Skeletal muscle satellite cell (primary cell): ENCODE data around the gene TRPM7.

Experiments used
- H3K27me3 ChIP-seq: 2 replicates; pipeline ENCODE4 v1.7.0; 2013; ENCODE audit warnings: low read length; ENCODE audit not compliant: control insufficient read depth, insufficient read depth
- H3K36me3 ChIP-seq: 2 replicates; pipeline ENCODE4 v1.7.0; 2013; ENCODE audit warnings: mild to moderate bottlenecking, control low read depth, low read length; ENCODE audit not compliant: insufficient read depth
- H3K4me1 ChIP-seq: 2 replicates; pipeline ENCODE4 v1.7.0; 2013; ENCODE audit warnings: low read length; ENCODE audit not compliant: control insufficient read depth, insufficient read depth
- H3K4me2 ChIP-seq: 2 replicates; pipeline ENCODE4 v1.7.0; 2013; ENCODE audit warnings: mild to moderate bottlenecking, low read length
- H3K4me3 ChIP-seq: 2 replicates; pipeline ENCODE4 v1.7.0; 2013; ENCODE audit warnings: low read length
- H3K9ac ChIP-seq: 2 replicates; pipeline ENCODE4 v1.7.0; 2013; ENCODE audit warnings: mild to moderate bottlenecking, low read depth, low read length, moderate library complexity
- H3K9me3 ChIP-seq: replicated peaks from 2 replicates; pipeline ENCODE4 v1.7.0; 2013; ENCODE audit warnings: mild to moderate bottlenecking, control low read depth, low read length

The TRPM7 gene

GRCh38 chr15:50687302-50687902 lies 805 bp upstream of the TRPM7 start:
- peak overlapping the region; percentile 82 for H3K4me3 ChIP-seq
- H3K9me3 ChIP-seq = no peaks in the 10 kb centered on the region
- peaks cover 24% of the 10 kb centered on the region for H3K4me1 ChIP-seq
- H3K27me3 ChIP-seq = no peaks in the 10 kb centered on the region
- H3K9ac ChIP-seq = peak overlapping the region; percentile 92
- peak overlapping the region; percentile 89 for H3K4me2 ChIP-seq
- no peaks in the 10 kb centered on the region for H3K36me3 ChIP-seq

GRCh38 chr15:50685976-50686468 lies 575 bp downstream of the TRPM7 start:
- H3K9me3 ChIP-seq = no peaks in the 10 kb centered on the region
- no peaks in the 10 kb centered on the region for H3K27me3 ChIP-seq
- peak overlapping the region; percentile 89 for H3K4me2 ChIP-seq
- peak overlapping the region; percentile 82 for H3K4me3 ChIP-seq
- H3K4me1 ChIP-seq = peaks cover 24% of the 10 kb centered on the region
- peaks cover 8% of the 10 kb centered on the region for H3K36me3 ChIP-seq
- H3K9ac ChIP-seq = peak overlapping the region; percentile 92

GRCh38 chr15:50685191-50685975 lies 1.2 kb downstream of the TRPM7 start:
- Histone ChIP-seq H3K4me3 (peak overlapping the region; percentile 82), H3K9me3 (no peaks in the 10 kb centered on the region), H3K4me2 (peak overlapping the region; percentile 89), H3K36me3 (peaks cover 8% of the 10 kb centered on the region), H3K4me1 (peaks cover 24% of the 10 kb centered on the region), H3K9ac (peak overlapping the region; percentile 92), H3K27me3 (no peaks in the 10 kb centered on the region)

- H3K4me1 ChIP-seq = peaks cover 22% of the 10 kb centered on the region
- no peaks in the 10 kb centered on the region for H3K9me3 ChIP-seq
- no peaks in the 10 kb centered on the region for H3K27me3 ChIP-seq
- H3K9ac ChIP-seq = no peak overlapping the region
- H3K4me2 ChIP-seq = no peak overlapping the region
- no peak overlapping the region for H3K4me3 ChIP-seq
- peaks cover 8% of the 10 kb centered on the region for H3K36me3 ChIP-seq
Measured at GRCh38 chr15:50681467-50681866, 5.1 kb downstream of the TRPM7 start.

GRCh38 chr15:50676799-50677483 lies 9.7 kb downstream of the TRPM7 start:
- no peaks in the 10 kb centered on the region for H3K27me3 ChIP-seq
- H3K9ac ChIP-seq = peak overlapping the region; percentile 65
- no peaks in the 10 kb centered on the region for H3K9me3 ChIP-seq
- peaks cover 8% of the 10 kb centered on the region for H3K36me3 ChIP-seq
- H3K4me2 ChIP-seq = peak overlapping the region; percentile 21
- no peak overlapping the region for H3K4me3 ChIP-seq
- peaks cover 10% of the 10 kb centered on the region for H3K4me1 ChIP-seq

GRCh38 chr15:50675535-50676144 lies 11.0 kb downstream of the TRPM7 start:
- H3K9ac ChIP-seq = peak overlapping the region; percentile 22
- H3K4me2 ChIP-seq = no peak overlapping the region
- no peaks in the 10 kb centered on the region for H3K9me3 ChIP-seq
- peaks cover 10% of the 10 kb centered on the region for H3K4me1 ChIP-seq
- H3K27me3 ChIP-seq = no peaks in the 10 kb centered on the region
- no peaks in the 10 kb centered on the region for H3K36me3 ChIP-seq
- no peak overlapping the region for H3K4me3 ChIP-seq

GRCh38 chr15:50670115-50670514 lies 16.5 kb downstream of the TRPM7 start:
- H3K4me1 ChIP-seq = no peaks in the 10 kb centered on the region
- H3K4me2 ChIP-seq = no peak overlapping the region
- no peak overlapping the region for H3K4me3 ChIP-seq
- no peaks in the 10 kb centered on the region for H3K27me3 ChIP-seq
- no peak overlapping the region for H3K9ac ChIP-seq
- no peaks in the 10 kb centered on the region for H3K9me3 ChIP-seq
- H3K36me3 ChIP-seq = no peaks in the 10 kb centered on the region

- no peak overlapping the region for H3K4me3 ChIP-seq
- no peaks in the 10 kb centered on the region for H3K9me3 ChIP-seq
- H3K27me3 ChIP-seq = no peaks in the 10 kb centered on the region
- no peak overlapping the region for H3K9ac ChIP-seq
- H3K36me3 ChIP-seq = no peaks in the 10 kb centered on the region
- no peaks in the 10 kb centered on the region for H3K4me1 ChIP-seq
- no peak overlapping the region for H3K4me2 ChIP-seq
Measured at GRCh38 chr15:50669611-50670010, 17.0 kb downstream of the TRPM7 start.

- H3K4me2 ChIP-seq = no peak overlapping the region
- no peak overlapping the region for H3K4me3 ChIP-seq
- H3K4me1 ChIP-seq = no peaks in the 10 kb centered on the region
- no peaks in the 10 kb centered on the region for H3K27me3 ChIP-seq
- no peak overlapping the region for H3K9ac ChIP-seq
- H3K9me3 ChIP-seq = no peaks in the 10 kb centered on the region
- H3K36me3 ChIP-seq = peaks cover 8% of the 10 kb centered on the region
Measured at GRCh38 chr15:50665938-50666337, 20.7 kb downstream of the TRPM7 start.

GRCh38 chr15:50655555-50655954 lies 31.0 kb downstream of the TRPM7 start:
- Histone ChIP-seq H3K27me3 (no peaks in the 10 kb centered on the region), H3K9ac (no peak overlapping the region), H3K4me2 (no peak overlapping the region), H3K4me3 (no peak overlapping the region), H3K9me3 (no peaks in the 10 kb centered on the region), H3K4me1 (no peaks in the 10 kb centered on the region), H3K36me3 (peaks cover 47% of the 10 kb centered on the region)

- Histone ChIP-seq H3K4me2 (no peak overlapping the region), H3K9me3 (no peaks in the 10 kb centered on the region), H3K9ac (no peak overlapping the region), H3K4me1 (no peaks in the 10 kb centered on the region), H3K27me3 (no peaks in the 10 kb centered on the region), H3K4me3 (no peak overlapping the region), H3K36me3 (peaks cover 59% of the 10 kb centered on the region)
Measured at GRCh38 chr15:50653156-50653743, 33.3 kb downstream of the TRPM7 start.
